Measurements from ENCODE around the gene TREH. TPM values are rescaled to one million over a fixed set of nuclear protein-coding genes. Genes with fewer than 3 reads are reported as not detected.
"Not testable (repeated sequence)": the region's sequence is repeated elsewhere in the genome, so short reads cannot be mapped to it uniquely, and the experiment has no call there.

Gene TREH
- total RNA-seq, 1 donor from 2014 or later, result not detected

DNA sequence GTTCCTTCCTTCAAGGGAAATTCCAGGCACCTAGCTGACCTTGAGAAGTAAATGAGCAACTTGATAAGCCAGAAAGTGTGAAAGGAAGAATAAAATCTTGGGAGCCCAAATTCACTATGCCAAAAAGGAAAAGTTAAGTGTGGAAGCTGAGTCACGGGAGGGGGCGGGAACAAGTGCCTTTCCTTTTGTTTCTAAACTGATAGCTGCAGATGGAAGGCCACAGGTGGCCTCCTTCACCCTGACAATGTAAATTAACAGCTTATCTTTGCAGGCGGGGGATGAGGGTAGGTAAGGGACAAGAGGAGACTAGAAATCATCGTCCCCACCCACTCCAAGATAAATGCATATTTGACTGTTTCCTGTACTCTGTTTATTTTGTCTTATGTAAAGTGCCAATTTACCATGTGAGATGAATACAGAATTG, 36.4 kb upstream of the TREH start:
- Histone ChIP-seq H3K27me3 (ENCODE audit: control insufficient read depth, insufficient read depth, low read length) (no peaks in the 10 kb centered on the region), H3K4me3 (ENCODE audit: low read depth, low read length) (no peak overlapping the region), H3K36me3 (ENCODE audit: control insufficient read depth, insufficient read depth, low read length) (no peaks in the 10 kb centered on the region)
- DNase-seq (ENCODE audit: low read depth), result no peak
- TF ChIP-seq, protein P1, sequence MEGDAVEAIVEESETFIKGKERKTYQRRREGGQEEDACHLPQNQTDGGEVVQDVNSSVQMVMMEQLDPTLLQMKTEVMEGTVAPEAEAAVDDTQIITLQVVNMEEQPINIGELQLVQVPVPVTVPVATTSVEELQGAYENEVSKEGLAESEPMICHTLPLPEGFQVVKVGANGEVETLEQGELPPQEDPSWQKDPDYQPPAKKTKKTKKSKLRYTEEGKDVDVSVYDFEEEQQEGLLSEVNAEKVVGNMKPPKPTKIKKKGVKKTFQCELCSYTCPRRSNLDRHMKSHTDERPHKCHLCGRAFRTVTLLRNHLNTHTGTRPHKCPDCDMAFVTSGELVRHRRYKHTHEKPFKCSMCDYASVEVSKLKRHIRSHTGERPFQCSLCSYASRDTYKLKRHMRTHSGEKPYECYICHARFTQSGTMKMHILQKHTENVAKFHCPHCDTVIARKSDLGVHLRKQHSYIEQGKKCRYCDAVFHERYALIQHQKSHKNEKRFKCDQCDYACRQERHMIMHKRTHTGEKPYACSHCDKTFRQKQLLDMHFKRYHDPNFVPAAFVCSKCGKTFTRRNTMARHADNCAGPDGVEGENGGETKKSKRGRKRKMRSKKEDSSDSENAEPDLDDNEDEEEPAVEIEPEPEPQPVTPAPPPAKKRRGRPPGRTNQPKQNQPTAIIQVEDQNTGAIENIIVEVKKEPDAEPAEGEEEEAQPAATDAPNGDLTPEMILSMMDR (IDR thresholded peaks at IDR 0.05; ENCODE audit: insufficient read depth, low read length, poor library complexity, severe bottlenecking), result no peak

GRCh38 chr11:118715245-118715831, 35.9 kb upstream of the TREH start:
- no peaks in the 10 kb centered on the region for H3K27me3 ChIP-seq (ENCODE audit: control insufficient read depth, insufficient read depth, low read length)
- H3K36me3 ChIP-seq (ENCODE audit: control insufficient read depth, insufficient read depth, low read length), result no peaks in the 10 kb centered on the region
- H3K4me3 ChIP-seq (ENCODE audit: low read depth, low read length), result no peak overlapping the region
- no peak for DNase-seq (ENCODE audit: low read depth)
- TF ChIP-seq, protein P1 (IDR thresholded peaks at IDR 0.05; ENCODE audit: insufficient read depth, low read length, poor library complexity, severe bottlenecking), result no peak

- DNase-seq (ENCODE audit: low read depth), result no peak
- no peak overlapping the region for H3K4me3 ChIP-seq (ENCODE audit: low read depth, low read length)
- H3K27me3 ChIP-seq (ENCODE audit: control insufficient read depth, insufficient read depth, low read length), result no peaks in the 10 kb centered on the region
Measured at GRCh38 chr11:118714816-118715215, 35.4 kb upstream of the TREH start.

DNA sequence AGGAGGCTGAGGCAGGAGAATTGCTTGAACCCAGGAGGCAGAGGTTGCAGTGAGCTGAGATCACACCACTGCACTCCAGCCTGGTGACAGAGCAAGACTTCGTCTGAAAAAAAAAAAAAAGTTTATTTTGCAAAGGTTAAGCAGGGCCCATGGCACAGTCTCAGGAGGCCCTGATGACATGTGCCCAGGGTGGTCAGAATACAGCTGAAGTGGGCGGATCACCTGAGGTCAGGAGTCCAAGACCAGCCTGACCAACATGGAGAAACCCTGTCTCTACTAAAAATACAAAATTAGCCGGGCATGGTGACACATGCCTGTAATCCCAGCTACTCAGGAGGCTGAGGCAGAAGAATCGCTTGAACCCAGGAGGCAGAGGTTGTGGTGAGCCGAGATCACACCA, 35.0 kb upstream of the TREH start:
- not testable (repeated sequence) for H3K4me3 ChIP-seq (ENCODE audit: low read depth, low read length); H3K27me3 ChIP-seq (ENCODE audit: control insufficient read depth, insufficient read depth, low read length); DNase-seq (ENCODE audit: low read depth); H3K36me3 ChIP-seq (ENCODE audit: control insufficient read depth, insufficient read depth, low read length)

More at GRCh38 chr11:118714816-118715215, 35.4 kb upstream of the TREH start:
- no peaks in the 10 kb centered on the region for H3K36me3 ChIP-seq (ENCODE audit: control insufficient read depth, insufficient read depth, low read length)
- TF ChIP-seq, protein P1 (IDR thresholded peaks at IDR 0.05; ENCODE audit: insufficient read depth, low read length, poor library complexity, severe bottlenecking), result no peak

- H3K27me3 ChIP-seq (ENCODE audit: control insufficient read depth, insufficient read depth, low read length), result peaks cover 6% of the 10 kb centered on the region
- H3K4me3 ChIP-seq (ENCODE audit: low read depth, low read length), result no peak overlapping the region
- TF ChIP-seq, protein P1 (IDR thresholded peaks at IDR 0.05; ENCODE audit: insufficient read depth, low read length, poor library complexity, severe bottlenecking), result no peak
- H3K36me3 ChIP-seq (ENCODE audit: control insufficient read depth, insufficient read depth, low read length), result no peaks in the 10 kb centered on the region
- DNase-seq (ENCODE audit: low read depth), result no peak
Measured at GRCh38 chr11:118708296-118708695, 28.8 kb upstream of the TREH start.

- Histone ChIP-seq H3K36me3 (ENCODE audit: control insufficient read depth, insufficient read depth, low read length) (no peaks in the 10 kb centered on the region), H3K27me3 (ENCODE audit: control insufficient read depth, insufficient read depth, low read length) (peaks cover 6% of the 10 kb centered on the region), H3K4me3 (ENCODE audit: low read depth, low read length) (no peak overlapping the region)
- DNase-seq (ENCODE audit: low read depth), result no peak
- TF ChIP-seq, protein P1 (IDR thresholded peaks at IDR 0.05; ENCODE audit: insufficient read depth, low read length, poor library complexity, severe bottlenecking), result no peak
Measured at GRCh38 chr11:118706546-118706825, 27.0 kb upstream of the TREH start.
